ENCODE results near the gene SMARCD1. TPM values are rescaled to one million over a fixed set of nuclear protein-coding genes. Genes with fewer than 3 reads are reported as not detected.

SMARCD1 gene
- total and polyA plus RNA-seq, 2 donors = 19.9 to 38.2 TPM

GRCh38 chr12:50088577-50089335 lies 3.6 kb downstream of the SMARCD1 start:
- Histone ChIP-seq H3K9me3 (ENCODE audit: control insufficient read depth in 2 of 2, insufficient read depth in 1 of 2, low read length in 1 of 2) (no peaks in the 10 kb centered on the region), H3K27me3 (ENCODE audit: control insufficient read depth in 2 of 2, insufficient read depth in 1 of 2, low read length in 1 of 2) (no peaks in the 10 kb centered on the region), H3K27ac (ENCODE audit: low read depth in 1 of 2, low read length in 1 of 2) (no peak overlapping the region), H3K36me3 (ENCODE audit: control insufficient read depth in 2 of 2, insufficient read depth in 2 of 2, low read length in 1 of 2) (peaks cover 67 to 69% of the 10 kb centered on the region in 2 donors), H3K4me1 (ENCODE audit: control insufficient read depth in 2 of 2, insufficient read depth in 2 of 2, low read length in 2 of 2) (peaks cover 8 to 15% of the 10 kb centered on the region in 2 donors), H3K4me3 (ENCODE audit: low read length in 2 of 2) (no peak overlapping the region)
- WGBS = 57% methylated on average over 3 of the region's 3 CpGs
- DNase-seq (ENCODE audit: low read depth in 6 of 9, low spot score in 9 of 9) = peak in 7 of 9 donors; percentile 42 to 75 (median 63)

DNA sequence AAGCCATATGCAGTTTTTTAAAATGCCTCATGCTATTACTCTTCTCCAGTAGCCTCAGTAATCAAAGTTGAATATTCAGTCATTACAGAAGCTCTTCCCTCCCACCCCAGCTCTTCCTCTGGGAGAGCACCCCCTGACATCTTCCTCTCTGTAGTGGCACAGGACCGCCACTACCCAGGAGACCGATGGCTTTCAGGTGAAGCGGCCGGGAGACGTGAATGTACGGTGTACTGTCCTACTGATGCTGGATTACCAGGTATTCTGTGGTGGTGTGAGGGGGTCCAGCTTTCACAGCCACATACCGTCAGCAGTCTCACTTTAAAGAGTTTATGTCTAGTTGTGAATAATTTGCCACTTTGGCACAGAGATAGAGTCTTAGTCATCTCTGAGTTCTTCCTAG lies 4.6 kb downstream of the SMARCD1 start:
- H3K36me3 ChIP-seq (ENCODE audit: control insufficient read depth in 2 of 2, insufficient read depth in 2 of 2, low read length in 1 of 2) = peaks cover 76 to 78% of the 10 kb centered on the region in 2 donors
- WGBS = 98% methylated on average over 7 of the region's 7 CpGs
- DNase-seq (ENCODE audit: low read depth in 6 of 9, low spot score in 9 of 9) = no peak
- peaks cover 4 to 10% of the 10 kb centered on the region in 2 donors for H3K4me1 ChIP-seq (ENCODE audit: control insufficient read depth in 2 of 2, insufficient read depth in 2 of 2, low read length in 2 of 2)
- H3K27me3 ChIP-seq (ENCODE audit: control insufficient read depth in 2 of 2, insufficient read depth in 1 of 2, low read length in 1 of 2) = no peaks in the 10 kb centered on the region
- H3K9me3 ChIP-seq (ENCODE audit: control insufficient read depth in 2 of 2, insufficient read depth in 1 of 2, low read length in 1 of 2) = no peaks in the 10 kb centered on the region
- H3K4me3 ChIP-seq (ENCODE audit: low read length in 2 of 2) = no peak overlapping the region
- H3K27ac ChIP-seq (ENCODE audit: low read depth in 1 of 2, low read length in 1 of 2) = no peak overlapping the region

GRCh38 chr12:50090391-50090790 lies 5.2 kb downstream of the SMARCD1 start:
- over 99% methylated on average over 5 of the region's 5 CpGs for WGBS
- Histone ChIP-seq H3K4me1 (ENCODE audit: control insufficient read depth in 2 of 2, insufficient read depth in 2 of 2, low read length in 2 of 2) (peaks cover 4 to 8% of the 10 kb centered on the region in 2 donors), H3K27ac (ENCODE audit: low read depth in 1 of 2, low read length in 1 of 2) (no peak overlapping the region), H3K27me3 (ENCODE audit: control insufficient read depth in 2 of 2, insufficient read depth in 1 of 2, low read length in 1 of 2) (no peaks in the 10 kb centered on the region), H3K36me3 (ENCODE audit: control insufficient read depth in 2 of 2, insufficient read depth in 2 of 2, low read length in 1 of 2) (peaks cover 83% of the 10 kb centered on the region in 2 donors), H3K9me3 (ENCODE audit: control insufficient read depth in 2 of 2, insufficient read depth in 1 of 2, low read length in 1 of 2) (no peaks in the 10 kb centered on the region), H3K4me3 (ENCODE audit: low read length in 2 of 2) (no peak overlapping the region)
- no peak for DNase-seq (ENCODE audit: low read depth in 6 of 9, low spot score in 9 of 9)

- Histone ChIP-seq H3K9me3 (ENCODE audit: control insufficient read depth in 2 of 2, insufficient read depth in 1 of 2, low read length in 1 of 2) (no peaks in the 10 kb centered on the region), H3K36me3 (ENCODE audit: control insufficient read depth in 2 of 2, insufficient read depth in 2 of 2, low read length in 1 of 2) (peaks cover 79 to 83% of the 10 kb centered on the region in 2 donors), H3K4me3 (ENCODE audit: low read length in 2 of 2) (no peak overlapping the region), H3K27ac (ENCODE audit: low read depth in 1 of 2, low read length in 1 of 2) (no peak overlapping the region), H3K4me1 (ENCODE audit: control insufficient read depth in 2 of 2, insufficient read depth in 2 of 2, low read length in 2 of 2) (no peaks in the 10 kb centered on the region), H3K27me3 (ENCODE audit: control insufficient read depth in 2 of 2, insufficient read depth in 1 of 2, low read length in 1 of 2) (no peaks in the 10 kb centered on the region)
- DNase-seq (ENCODE audit: low read depth in 6 of 9, low spot score in 9 of 9) = no peak
- 96% methylated on average over 6 of the region's 6 CpGs for WGBS
These were observed 12.8 kb downstream of the SMARCD1 start for GRCh38 chr12:50097952-50098351.

GRCh38 chr12:50099302-50100008 lies 14.3 kb downstream of the SMARCD1 start:
- WGBS = 95% methylated on average over 5 of the region's 5 CpGs
- no peak for DNase-seq (ENCODE audit: low read depth in 6 of 9, low spot score in 9 of 9)
- peaks cover 0 to 9% of the 10 kb centered on the region in 2 donors for H3K4me1 ChIP-seq (ENCODE audit: control insufficient read depth in 2 of 2, insufficient read depth in 2 of 2, low read length in 2 of 2)
- H3K27ac ChIP-seq (ENCODE audit: low read depth in 1 of 2, low read length in 1 of 2) = no peak overlapping the region
- no peaks in the 10 kb centered on the region for H3K27me3 ChIP-seq (ENCODE audit: control insufficient read depth in 2 of 2, insufficient read depth in 1 of 2, low read length in 1 of 2)
- no peak overlapping the region for H3K4me3 ChIP-seq (ENCODE audit: low read length in 2 of 2)
- H3K9me3 ChIP-seq (ENCODE audit: control insufficient read depth in 2 of 2, insufficient read depth in 1 of 2, low read length in 1 of 2) = no peaks in the 10 kb centered on the region
- H3K36me3 ChIP-seq (ENCODE audit: control insufficient read depth in 2 of 2, insufficient read depth in 2 of 2, low read length in 1 of 2) = peaks cover 65 to 69% of the 10 kb centered on the region in 2 donors

- WGBS = 94% methylated on average over 3 of the region's 3 CpGs
These were observed 15.4 kb downstream of the SMARCD1 start for GRCh38 chr12:50100561-50100960.

GRCh38 chr12:50101663-50102062 lies 16.5 kb downstream of the SMARCD1 start:
- no peak overlapping the region for H3K27ac ChIP-seq (ENCODE audit: low read depth in 1 of 2, low read length in 1 of 2)
- no peaks in the 10 kb centered on the region for H3K9me3 ChIP-seq (ENCODE audit: control insufficient read depth in 2 of 2, insufficient read depth in 1 of 2, low read length in 1 of 2)
- H3K4me1 ChIP-seq (ENCODE audit: control insufficient read depth in 2 of 2, insufficient read depth in 2 of 2, low read length in 2 of 2) = peaks cover 0 to 9% of the 10 kb centered on the region in 2 donors
- WGBS = 98% methylated on average over 3 of the region's 3 CpGs
- peaks cover 45 to 47% of the 10 kb centered on the region in 2 donors for H3K36me3 ChIP-seq (ENCODE audit: control insufficient read depth in 2 of 2, insufficient read depth in 2 of 2, low read length in 1 of 2)
- H3K4me3 ChIP-seq (ENCODE audit: low read length in 2 of 2) = no peak overlapping the region
- no peaks in the 10 kb centered on the region for H3K27me3 ChIP-seq (ENCODE audit: control insufficient read depth in 2 of 2, insufficient read depth in 1 of 2, low read length in 1 of 2)
- no peak for DNase-seq (ENCODE audit: low read depth in 6 of 9, low spot score in 9 of 9)

More at GRCh38 chr12:50100561-50100960, 15.4 kb downstream of the SMARCD1 start:
- peaks cover 56 to 58% of the 10 kb centered on the region in 2 donors for H3K36me3 ChIP-seq (ENCODE audit: control insufficient read depth in 2 of 2, insufficient read depth in 2 of 2, low read length in 1 of 2)
- no peak overlapping the region for H3K4me3 ChIP-seq (ENCODE audit: low read length in 2 of 2)
- H3K9me3 ChIP-seq (ENCODE audit: control insufficient read depth in 2 of 2, insufficient read depth in 1 of 2, low read length in 1 of 2) = no peaks in the 10 kb centered on the region
- no peak overlapping the region for H3K27ac ChIP-seq (ENCODE audit: low read depth in 1 of 2, low read length in 1 of 2)
- H3K4me1 ChIP-seq (ENCODE audit: control insufficient read depth in 2 of 2, insufficient read depth in 2 of 2, low read length in 2 of 2) = peaks cover 0 to 9% of the 10 kb centered on the region in 2 donors
- DNase-seq (ENCODE audit: low read depth in 6 of 9, low spot score in 9 of 9) = no peak
- H3K27me3 ChIP-seq (ENCODE audit: control insufficient read depth in 2 of 2, insufficient read depth in 1 of 2, low read length in 1 of 2) = no peaks in the 10 kb centered on the region

GRCh38 chr12:50102131-50102531 lies 17.0 kb downstream of the SMARCD1 start:
- Histone ChIP-seq H3K4me3 (ENCODE audit: low read length in 2 of 2) (no peak overlapping the region), H3K4me1 (ENCODE audit: control insufficient read depth in 2 of 2, insufficient read depth in 2 of 2, low read length in 2 of 2) (peaks cover 0 to 9% of the 10 kb centered on the region in 2 donors), H3K36me3 (ENCODE audit: control insufficient read depth in 2 of 2, insufficient read depth in 2 of 2, low read length in 1 of 2) (peaks cover 40 to 42% of the 10 kb centered on the region in 2 donors), H3K9me3 (ENCODE audit: control insufficient read depth in 2 of 2, insufficient read depth in 1 of 2, low read length in 1 of 2) (no peaks in the 10 kb centered on the region), H3K27me3 (ENCODE audit: control insufficient read depth in 2 of 2, insufficient read depth in 1 of 2, low read length in 1 of 2) (no peaks in the 10 kb centered on the region), H3K27ac (ENCODE audit: low read depth in 1 of 2, low read length in 1 of 2) (no peak overlapping the region)
- 97% methylated on average over 2 of the region's 2 CpGs for WGBS
- DNase-seq (ENCODE audit: low read depth in 6 of 9, low spot score in 9 of 9) = no peak

DNA sequence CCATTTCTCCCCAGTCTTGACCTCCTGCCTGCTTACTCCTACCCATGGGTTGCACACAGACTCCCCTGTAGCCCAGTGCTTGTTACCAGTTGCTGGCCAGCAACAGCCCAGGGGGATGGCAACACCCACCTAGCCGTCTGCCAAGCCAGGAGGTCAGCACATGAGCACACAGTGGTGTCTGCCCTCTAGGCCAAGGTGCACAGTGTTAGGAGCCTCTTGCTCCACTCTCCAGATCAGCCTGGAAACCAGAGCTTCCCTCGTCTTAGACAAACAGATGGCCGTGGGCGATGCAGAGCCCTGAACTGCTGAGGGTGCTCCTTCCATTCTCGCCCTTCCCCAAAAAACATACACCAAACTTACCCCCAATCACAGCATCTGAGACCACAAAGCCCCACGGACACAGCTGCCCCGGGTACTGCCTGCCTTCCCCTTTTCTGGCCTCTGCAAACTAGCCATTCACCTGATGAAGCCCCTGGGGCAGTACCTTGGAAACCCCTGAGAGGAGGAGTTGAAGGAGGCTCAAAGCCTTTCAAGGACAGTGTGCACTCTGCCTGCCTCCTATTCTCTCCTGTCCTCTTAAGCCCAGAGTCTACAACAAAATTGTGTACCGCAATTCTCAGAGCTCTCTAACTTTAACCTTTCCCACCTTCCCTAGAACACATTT lies 17.6 kb downstream of the SMARCD1 start:
- peaks cover 34 to 37% of the 10 kb centered on the region in 2 donors for H3K36me3 ChIP-seq (ENCODE audit: control insufficient read depth in 2 of 2, insufficient read depth in 2 of 2, low read length in 1 of 2)
- DNase-seq (ENCODE audit: low read depth in 6 of 9, low spot score in 9 of 9) = no peak

More for the DNA sequence above, 17.6 kb downstream of the SMARCD1 start:
- Histone ChIP-seq H3K9me3 (ENCODE audit: control insufficient read depth in 2 of 2, insufficient read depth in 1 of 2, low read length in 1 of 2) (no peaks in the 10 kb centered on the region), H3K4me3 (ENCODE audit: low read length in 2 of 2) (no peak overlapping the region), H3K27ac (ENCODE audit: low read depth in 1 of 2, low read length in 1 of 2) (no peak overlapping the region), H3K4me1 (ENCODE audit: control insufficient read depth in 2 of 2, insufficient read depth in 2 of 2, low read length in 2 of 2) (peaks cover 0 to 9% of the 10 kb centered on the region in 2 donors), H3K27me3 (ENCODE audit: control insufficient read depth in 2 of 2, insufficient read depth in 1 of 2, low read length in 1 of 2) (no peaks in the 10 kb centered on the region)
- WGBS = 90% methylated on average over 8 of the region's 8 CpGs
